MCF 10A (cell line): Measurements from ENCODE around the gene CLK3. TPM values are rescaled to one million over a fixed set of nuclear protein-coding genes. Genes with fewer than 3 reads are reported as not detected.
A peak's percentile ranks its signal among the peaks of the same experiment; 100 is the strongest.

Source experiments
- BruUV-seq: library from RNA; stranded (reverse); fragments of 400-500 nt; replicated peaks from 2 replicates; lab custom pipeline; 2021; lab: Mats Ljungman, UMichigan
- CTCF ChIA-PET: fragments of 300-600 bp; sonication (Branson Sonifier 250); formaldehyde crosslinking; extraction: SDS; loops from one replicate; lab custom pipeline; 2021; ENCODE audit warnings: antibody characterized with exemption, inconsistent platforms; lab: Yijun Ruan, JAX
- POLR2A ChIA-PET: fragments of 300-600, 350-650 bp; sonication (Branson Sonifier 250); formaldehyde crosslinking; extraction: SDS; loops from one replicate; lab custom pipeline; 2020; ENCODE audit warnings: antibody characterized with exemption, inconsistent platforms; lab: Yijun Ruan, JAX
- DNase-seq: peaks from one replicate; pipeline ENCODE4 v3.0.0-alpha.2; 2018; ENCODE audit not compliant: unreplicated experiment
- H3K27ac Mint-ChIP-seq: one replicate; pipeline ENCODE4 v1.8.0; 2022; ENCODE audit warnings: mild to moderate bottlenecking, low read depth, mixed read lengths; ENCODE audit not compliant: unreplicated experiment
- H3K27me3 Mint-ChIP-seq: one replicate; pipeline ENCODE4 v1.8.0; 2022; ENCODE audit warnings: mixed read lengths; ENCODE audit not compliant: insufficient read depth, unreplicated experiment
- H3K36me3 Mint-ChIP-seq: one replicate; pipeline ENCODE4 v1.8.0; 2022; ENCODE audit warnings: mild to moderate bottlenecking, moderate library complexity, mixed read lengths; ENCODE audit not compliant: insufficient read depth, unreplicated experiment
- H3K4me1 Mint-ChIP-seq: one replicate; pipeline ENCODE4 v1.8.0; 2022; ENCODE audit warnings: mixed read lengths; ENCODE audit not compliant: insufficient read depth, unreplicated experiment
- H3K4me3 Mint-ChIP-seq: one replicate; pipeline ENCODE4 v1.8.0; 2022; ENCODE audit warnings: mild to moderate bottlenecking, moderate library complexity, mixed read lengths; ENCODE audit not compliant: unreplicated experiment
- H3K9me3 Mint-ChIP-seq: one replicate; pipeline ENCODE4 v1.8.0; 2022; ENCODE audit warnings: mixed read lengths; ENCODE audit not compliant: unreplicated experiment
- CTCF ChIP-seq: fragments of 200-600 bp; IDR thresholded peaks from one replicate; pipeline ENCODE4 v1.8.0; 2022; ENCODE audit warnings: antibody characterized with exemption, mild to moderate bottlenecking; ENCODE audit not compliant: unreplicated experiment
- intact Hi-C: fragments of 100-400 bp; cut with micrococcal nuclease; formaldehyde crosslinking; loops from 2 replicates; pipeline ENCODE4 v1.14.1; 2022
- total RNA-seq: library from RNA; stranded (reverse); gene quantifications from 2 replicates; pipeline ENCODE4 v1.2.3, GENCODE V29; 2022

The CLK3 gene
- total RNA-seq, 1 experiment from 2014 or later: 57.8 TPM

- H3K36me3 Mint-ChIP-seq: peaks cover 13% of the 10 kb centered on the region
- no peak for DNase-seq
- ChIA-PET POLR2A (no interaction called here), CTCF (interaction anchor here (0.5 to 26.9 kb wide), 4 partner anchors 13 to 152 kb away, joined by 3 to 632 read pairs (median 10); partner anchors contain the start of gene CSK)
- no peaks in the 10 kb centered on the region for H3K27me3 Mint-ChIP-seq
- H3K4me1 Mint-ChIP-seq: peaks cover 8% of the 10 kb centered on the region
- BruUV-seq: no TSS peak
- H3K4me3 Mint-ChIP-seq: no peak overlapping the region
- intact Hi-C loops: no loop called here
- H3K27ac Mint-ChIP-seq: no peak overlapping the region
- no peak for TF ChIP-seq CTCF
- H3K9me3 Mint-ChIP-seq: no peaks in the 10 kb centered on the region
Measured at GRCh38 chr15:74648051-74648842, 32.6 kb downstream of the CLK3 start.

- intact Hi-C loops: no loop called here
- Mint-ChIP-seq H3K27me3 (no peaks in the 10 kb centered on the region), H3K27ac (no peak overlapping the region), H3K4me1 (peaks cover 14% of the 10 kb centered on the region), H3K36me3 (peaks cover 18% of the 10 kb centered on the region), H3K4me3 (no peak overlapping the region), H3K9me3 (no peaks in the 10 kb centered on the region)
- no TSS peak for BruUV-seq
- no peak for TF ChIP-seq CTCF
- no peak for DNase-seq
- ChIA-PET POLR2A (interaction anchor here (0.6 to 1.3 kb wide), 2 partner anchors 17 to 118 kb away, joined by 3 read pairs; no protein-coding TSS in a partner anchor), CTCF (interaction anchor here (0.9 to 1.6 kb wide), 2 partner anchors 17 to 30 kb away, joined by 4 to 5 read pairs; no protein-coding TSS in a partner anchor)
Measured at GRCh38 chr15:74651242-74651741, 35.7 kb downstream of the CLK3 start.

- ChIA-PET CTCF (interaction anchor here (0.6 to 1.7 kb wide), 5 partner anchors 12 to 297 kb away, joined by 3 to 8 read pairs (median 5); no protein-coding TSS in a partner anchor), POLR2A (interaction anchor here (1.3 to 1.6 kb wide), 2 partner anchors 42 to 146 kb away, joined by 6 to 7 read pairs; partner anchors contain the start of gene EDC3)
- H3K27ac Mint-ChIP-seq: peak overlapping the region; percentile 62
- intact Hi-C loops: no loop called here
- H3K4me1 Mint-ChIP-seq: peaks cover 14% of the 10 kb centered on the region
- peak; percentile 50 for DNase-seq
- no peaks in the 10 kb centered on the region for H3K27me3 Mint-ChIP-seq
- no TSS peak for BruUV-seq
- no peaks in the 10 kb centered on the region for H3K9me3 Mint-ChIP-seq
- H3K4me3 Mint-ChIP-seq: peak overlapping the region; percentile 25
- no peak for TF ChIP-seq CTCF
- H3K36me3 Mint-ChIP-seq: peaks cover 14% of the 10 kb centered on the region
Measured at GRCh38 chr15:74653426-74654102, 37.9 kb downstream of the CLK3 start.

GRCh38 chr15:74655424-74655823 is 39.8 kb downstream of the CLK3 start:
- H3K9me3 Mint-ChIP-seq: no peaks in the 10 kb centered on the region
- ChIA-PET POLR2A (no interaction called here), CTCF (interaction anchor here (1.5 kb wide), 1 partner anchor 22 kb away, joined by 8 read pairs; no protein-coding TSS in a partner anchor)
- no peak for DNase-seq
- peaks cover 14% of the 10 kb centered on the region for H3K4me1 Mint-ChIP-seq
- no peak overlapping the region for H3K4me3 Mint-ChIP-seq
- H3K27ac Mint-ChIP-seq: no peak overlapping the region
- H3K36me3 Mint-ChIP-seq: peaks cover 14% of the 10 kb centered on the region
- intact Hi-C loops: no loop called here
- BruUV-seq: no TSS peak
- no peak for TF ChIP-seq CTCF
- H3K27me3 Mint-ChIP-seq: no peaks in the 10 kb centered on the region
